WTC11 (cell line): ENCODE measurements around the gene TRPM2. TPM values are rescaled to one million over a fixed set of nuclear protein-coding genes. Genes with fewer than 3 reads are reported as not detected.
"Not testable (repeated sequence)": the region's sequence is repeated elsewhere in the genome, so short reads cannot be mapped to it uniquely, and the experiment has no call there.

Experiments
- ATAC-seq: fragments of 200-7000 bp; cut with Tn5 transposase; 2 replicates; pipeline ENCODE4 v1.10.0; 2021; ENCODE audit warnings: mild to moderate bottlenecking, moderate library complexity
- CTCF ChIA-PET: fragments of 300-600 bp; sonication (Branson Sonifier 250); formaldehyde crosslinking; loops from one replicate; lab custom pipeline; 2021; ENCODE audit warnings: antibody characterized with exemption; lab: Charles Lee
- POLR2A ChIA-PET: fragments of 350-600 bp; sonication (Branson Sonifier 250); formaldehyde crosslinking; loops from one replicate; lab custom pipeline; 2021; ENCODE audit warnings: antibody characterized with exemption; lab: Charles Lee
- DNase-seq: peaks from one replicate; pipeline ENCODE4 v3.0.0; 2021; ENCODE audit warnings: low spot score
- H3K27ac Mint-ChIP-seq: 2 replicates; pipeline ENCODE4 v1.8.0; 2021; ENCODE audit warnings: mixed read lengths
- H3K27me3 Mint-ChIP-seq: 2 replicates; pipeline ENCODE4 v1.8.0; 2021; ENCODE audit warnings: low read depth, mild to moderate bottlenecking, moderate library complexity, mixed read lengths
- H3K36me3 Mint-ChIP-seq: 2 replicates; pipeline ENCODE4 v1.8.0; 2021; ENCODE audit warnings: mixed read lengths
- H3K4me1 Mint-ChIP-seq: 2 replicates; pipeline ENCODE4 v1.8.0; 2022; ENCODE audit warnings: mixed read lengths
- H3K4me3 Mint-ChIP-seq: 2 replicates; pipeline ENCODE4 v1.8.0; 2021; ENCODE audit warnings: mild to moderate bottlenecking, moderate library complexity, mixed read lengths
- H3K9me3 Mint-ChIP-seq: 2 replicates; pipeline ENCODE4 v1.8.0; 2021; ENCODE audit warnings: mixed read lengths
- GABPB1 ChIP-seq: sonication (generic); formaldehyde crosslinking; IDR thresholded peaks from 2 replicates; pipeline ENCODE4 v1.8.1; 2023; ENCODE audit warnings: mild to moderate bottlenecking, missing genetic modification reagents
- NFYB ChIP-seq: sonication (generic); formaldehyde crosslinking; conservative IDR thresholded peaks from 2 replicates; pipeline ENCODE4 v1.8.0; 2022; ENCODE audit warnings: low read depth, missing genetic modification reagents
- SP1 ChIP-seq: sonication (generic); formaldehyde crosslinking; conservative IDR thresholded peaks from 2 replicates; pipeline ENCODE4 v1.8.1; 2022; ENCODE audit warnings: missing genetic modification reagents
- ZNF317 ChIP-seq: sonication (generic); formaldehyde crosslinking; IDR thresholded peaks from 2 replicates; pipeline ENCODE4 v1.8.1; 2023; ENCODE audit warnings: low read depth, mild to moderate bottlenecking, moderate library complexity, missing genetic modification reagents, borderline replicate concordance
- total RNA-seq: library from RNA; stranded (reverse); gene quantifications from 3 replicates; pipeline ENCODE4 v1.2.3, GENCODE V29; 2021
- TF ChIP-seq, protein P1 (sequence below): fragments of 200-600 bp; IDR thresholded peaks from 2 replicates; pipeline ENCODE4 v1.8.0; 2022; ENCODE audit warnings: antibody characterized with exemption
- TF ChIP-seq, protein P2 (sequence below): sonication (generic); formaldehyde crosslinking; IDR thresholded peaks from 2 replicates; pipeline ENCODE4 v1.8.0; 2022; ENCODE audit warnings: mild to moderate bottlenecking, missing genetic modification reagents
- TF ChIP-seq, protein P3 (sequence below): sonication (generic); formaldehyde crosslinking; IDR thresholded peaks from 2 replicates; pipeline ENCODE4 v1.8.0; 2023; ENCODE audit warnings: missing genetic modification reagents, mild to moderate bottlenecking, borderline replicate concordance

TRPM2 gene
- total RNA-seq, 1 experiment from 2014 or later = 0.92 TPM

DNA sequence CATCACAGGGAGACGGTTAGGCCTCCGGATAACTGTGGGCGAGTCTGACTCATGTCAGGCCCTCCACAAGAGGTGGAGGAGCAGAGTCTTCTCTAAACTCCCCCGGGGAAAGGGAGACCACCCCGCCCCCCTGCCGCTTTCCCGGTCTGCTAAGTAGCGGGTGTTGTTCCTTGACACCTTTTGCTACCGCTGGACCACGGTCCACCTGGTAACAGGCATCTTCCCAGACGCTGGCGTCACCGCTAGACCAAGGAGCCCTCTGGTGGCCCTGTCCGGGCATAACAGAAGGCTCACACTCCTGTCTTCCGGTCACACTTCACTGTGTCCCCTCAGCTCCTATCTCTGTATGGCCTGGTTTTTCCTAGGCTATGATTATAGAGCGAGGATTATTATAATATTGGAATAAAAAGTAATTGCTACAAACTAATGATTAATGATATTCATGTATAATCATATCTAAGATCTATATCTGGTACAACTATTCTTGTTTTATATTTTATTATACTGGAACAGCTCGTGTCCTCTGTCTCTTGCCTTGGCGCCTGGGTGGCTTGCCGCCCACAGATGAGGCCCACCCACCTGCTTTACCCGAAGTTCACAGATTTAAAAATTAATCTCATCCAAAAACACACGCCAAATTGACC, 126.3 kb downstream of the TRPM2 start:
- DNase-seq = peak; percentile 75
- H3K27me3 Mint-ChIP-seq, ATAC-seq, H3K36me3 Mint-ChIP-seq, POLR2A ChIA-PET, H3K4me3 Mint-ChIP-seq, H3K9me3 Mint-ChIP-seq, H3K27ac Mint-ChIP-seq: not testable (repeated sequence)
- CTCF ChIA-PET = interaction anchor here (0.6 to 1.4 kb wide), 12 partner anchors 15 to 146 kb away, joined by 3 to 17 read pairs (median 4); partner anchors contain the start of gene LRRC3
- TF ChIP-seq, protein P1, sequence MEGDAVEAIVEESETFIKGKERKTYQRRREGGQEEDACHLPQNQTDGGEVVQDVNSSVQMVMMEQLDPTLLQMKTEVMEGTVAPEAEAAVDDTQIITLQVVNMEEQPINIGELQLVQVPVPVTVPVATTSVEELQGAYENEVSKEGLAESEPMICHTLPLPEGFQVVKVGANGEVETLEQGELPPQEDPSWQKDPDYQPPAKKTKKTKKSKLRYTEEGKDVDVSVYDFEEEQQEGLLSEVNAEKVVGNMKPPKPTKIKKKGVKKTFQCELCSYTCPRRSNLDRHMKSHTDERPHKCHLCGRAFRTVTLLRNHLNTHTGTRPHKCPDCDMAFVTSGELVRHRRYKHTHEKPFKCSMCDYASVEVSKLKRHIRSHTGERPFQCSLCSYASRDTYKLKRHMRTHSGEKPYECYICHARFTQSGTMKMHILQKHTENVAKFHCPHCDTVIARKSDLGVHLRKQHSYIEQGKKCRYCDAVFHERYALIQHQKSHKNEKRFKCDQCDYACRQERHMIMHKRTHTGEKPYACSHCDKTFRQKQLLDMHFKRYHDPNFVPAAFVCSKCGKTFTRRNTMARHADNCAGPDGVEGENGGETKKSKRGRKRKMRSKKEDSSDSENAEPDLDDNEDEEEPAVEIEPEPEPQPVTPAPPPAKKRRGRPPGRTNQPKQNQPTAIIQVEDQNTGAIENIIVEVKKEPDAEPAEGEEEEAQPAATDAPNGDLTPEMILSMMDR = peak; percentile 57
- TF ChIP-seq SP1 (CRISPR knock-in tag) = 0 out of 2 replicates have a peak, but pooled peaks have one; percentile 18
- TF ChIP-seq, protein P2, sequence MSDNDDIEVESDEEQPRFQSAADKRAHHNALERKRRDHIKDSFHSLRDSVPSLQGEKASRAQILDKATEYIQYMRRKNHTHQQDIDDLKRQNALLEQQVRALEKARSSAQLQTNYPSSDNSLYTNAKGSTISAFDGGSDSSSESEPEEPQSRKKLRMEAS (CRISPR knock-in tag) = peak; percentile 59; the same call in 1 of the 2 replicates
- H3K4me1 Mint-ChIP-seq = peaks cover 14% of the 10 kb centered on the region

DNA sequence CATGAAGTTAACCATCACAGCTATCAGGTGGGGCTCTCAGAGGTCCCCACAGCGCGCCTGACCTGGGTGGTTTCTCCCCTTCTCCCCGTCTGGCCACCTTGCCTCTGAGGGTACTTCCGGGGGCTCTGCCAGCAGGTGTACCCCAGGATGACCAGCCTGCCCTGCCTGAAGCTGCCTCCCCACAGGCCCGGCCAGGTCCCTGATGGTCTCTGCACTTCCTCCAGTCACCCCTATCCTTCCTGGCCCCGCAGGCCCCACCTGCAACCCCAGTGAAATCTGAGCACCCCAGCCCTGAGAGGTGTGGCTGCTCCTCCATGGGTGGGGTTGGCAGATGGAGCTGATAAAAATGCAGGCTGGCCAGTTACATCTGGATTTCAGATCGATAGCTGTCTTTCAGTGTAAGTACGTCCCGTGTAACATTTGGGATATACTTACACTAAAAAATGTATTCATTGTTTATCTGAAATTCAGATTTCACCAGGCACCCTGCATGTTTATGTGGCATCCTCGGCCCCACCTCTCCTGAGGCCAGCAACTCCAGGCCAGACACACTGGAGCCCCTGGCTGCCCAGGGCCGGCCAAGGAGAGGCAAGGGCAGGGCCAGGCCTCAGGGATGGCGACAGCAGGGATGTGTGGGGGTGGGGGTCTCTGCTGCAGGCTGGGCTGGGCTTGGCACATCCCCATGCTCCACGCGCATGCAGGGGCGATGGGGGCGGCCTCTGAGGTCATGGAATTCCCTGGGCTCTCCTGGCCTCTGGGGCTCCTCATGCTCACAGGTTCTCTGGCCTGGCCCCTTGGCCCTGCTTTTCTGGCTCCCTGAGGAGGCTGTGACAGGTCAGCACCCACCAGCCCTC, 127.0 kb downstream of the TRPM2 start:
- H3K4me3 Mint-ChIP-seq = no peak overlapping the region
- CTCF ChIA-PET = interaction anchor here (0.6 to 1.4 kb wide), 14 partner anchors 14 to 147 kb away, joined by 3 to 17 read pairs (median 4); partner anchors contain the start of gene LRRC3
- no peaks in the 10 kb centered on the region; the same call in 1 of the 2 replicates for H3K36me3 Mint-ChIP-seq
- TF ChIP-seq, protein P3, sequence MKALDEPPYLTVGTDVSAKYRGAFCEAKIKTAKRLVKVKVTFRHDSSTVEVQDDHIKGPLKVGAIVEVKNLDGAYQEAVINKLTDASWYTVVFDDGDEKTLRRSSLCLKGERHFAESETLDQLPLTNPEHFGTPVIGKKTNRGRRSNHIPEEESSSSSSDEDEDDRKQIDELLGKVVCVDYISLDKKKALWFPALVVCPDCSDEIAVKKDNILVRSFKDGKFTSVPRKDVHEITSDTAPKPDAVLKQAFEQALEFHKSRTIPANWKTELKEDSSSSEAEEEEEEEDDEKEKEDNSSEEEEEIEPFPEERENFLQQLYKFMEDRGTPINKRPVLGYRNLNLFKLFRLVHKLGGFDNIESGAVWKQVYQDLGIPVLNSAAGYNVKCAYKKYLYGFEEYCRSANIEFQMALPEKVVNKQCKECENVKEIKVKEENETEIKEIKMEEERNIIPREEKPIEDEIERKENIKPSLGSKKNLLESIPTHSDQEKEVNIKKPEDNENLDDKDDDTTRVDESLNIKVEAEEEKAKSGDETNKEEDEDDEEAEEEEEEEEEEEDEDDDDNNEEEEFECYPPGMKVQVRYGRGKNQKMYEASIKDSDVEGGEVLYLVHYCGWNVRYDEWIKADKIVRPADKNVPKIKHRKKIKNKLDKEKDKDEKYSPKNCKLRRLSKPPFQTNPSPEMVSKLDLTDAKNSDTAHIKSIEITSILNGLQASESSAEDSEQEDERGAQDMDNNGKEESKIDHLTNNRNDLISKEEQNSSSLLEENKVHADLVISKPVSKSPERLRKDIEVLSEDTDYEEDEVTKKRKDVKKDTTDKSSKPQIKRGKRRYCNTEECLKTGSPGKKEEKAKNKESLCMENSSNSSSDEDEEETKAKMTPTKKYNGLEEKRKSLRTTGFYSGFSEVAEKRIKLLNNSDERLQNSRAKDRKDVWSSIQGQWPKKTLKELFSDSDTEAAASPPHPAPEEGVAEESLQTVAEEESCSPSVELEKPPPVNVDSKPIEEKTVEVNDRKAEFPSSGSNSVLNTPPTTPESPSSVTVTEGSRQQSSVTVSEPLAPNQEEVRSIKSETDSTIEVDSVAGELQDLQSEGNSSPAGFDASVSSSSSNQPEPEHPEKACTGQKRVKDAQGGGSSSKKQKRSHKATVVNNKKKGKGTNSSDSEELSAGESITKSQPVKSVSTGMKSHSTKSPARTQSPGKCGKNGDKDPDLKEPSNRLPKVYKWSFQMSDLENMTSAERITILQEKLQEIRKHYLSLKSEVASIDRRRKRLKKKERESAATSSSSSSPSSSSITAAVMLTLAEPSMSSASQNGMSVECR (CRISPR knock-in tag) = no peak
- TF ChIP-seq, all 79 proteins: peak for 0
- no peak for ATAC-seq
- Mint-ChIP-seq H3K9me3 (peaks cover 7% of the 10 kb centered on the region), H3K27ac (no peak overlapping the region), H3K27me3 (no peaks in the 10 kb centered on the region; the same call in 1 of the 2 replicates), H3K4me1 (peaks cover 17% of the 10 kb centered on the region)
- POLR2A ChIA-PET = no interaction called here
- DNase-seq = no peak

DNA sequence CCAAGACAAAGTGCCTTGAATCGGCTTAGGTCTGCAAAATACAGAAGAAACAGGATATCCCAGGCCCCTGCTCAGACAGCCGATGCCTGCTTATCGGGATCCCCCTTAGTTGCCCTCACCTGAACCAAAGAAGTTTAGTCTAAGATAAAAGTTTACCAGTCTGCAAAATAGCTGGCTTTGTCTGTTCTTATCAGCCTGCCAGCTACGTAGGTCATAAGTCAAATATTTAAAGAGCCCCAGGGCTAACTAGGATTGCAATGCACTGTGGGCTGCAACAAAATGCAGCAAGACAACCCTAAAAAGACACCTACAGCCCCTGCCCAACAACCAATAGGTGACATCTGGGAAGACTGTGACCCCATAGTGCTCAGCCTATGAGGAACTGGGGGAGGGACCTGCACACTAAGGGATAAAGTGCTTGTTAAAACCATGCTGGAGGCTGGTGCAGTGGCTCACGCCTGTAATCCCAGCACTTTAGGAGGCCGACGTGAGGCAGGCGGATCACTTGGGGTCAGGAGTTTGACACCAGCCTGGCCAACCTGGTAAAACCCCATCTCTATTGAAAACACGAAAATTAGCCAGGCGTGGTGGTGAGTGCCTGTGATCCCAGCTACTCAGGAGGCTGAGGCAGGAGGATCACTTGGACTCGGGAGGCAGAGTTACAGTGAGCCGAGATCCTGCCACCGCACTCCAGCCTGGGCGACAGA, 129.3 kb downstream of the TRPM2 start:
- CTCF ChIA-PET = interaction anchor here (1.1 to 1.6 kb wide), 2 partner anchors 19 to 114 kb away, joined by 3 to 4 read pairs; no protein-coding TSS in a partner anchor
- TF ChIP-seq NFYB (CRISPR knock-in tag) (peak; percentile 65), GABPB1 (CRISPR knock-in tag) (peak; percentile 65), ZNF317 (CRISPR knock-in tag) (no peak)
- ATAC-seq (no peak), DNase-seq (no peak)
- Mint-ChIP-seq H3K4me1 (peaks cover 23% of the 10 kb centered on the region), H3K4me3 (no peak overlapping the region), H3K9me3 (peaks cover 12% of the 10 kb centered on the region), H3K36me3 (peaks cover 2% of the 10 kb centered on the region), H3K27ac (no peak overlapping the region), H3K27me3 (no peaks in the 10 kb centered on the region; the same call in 1 of the 2 replicates)
- POLR2A ChIA-PET = no interaction called here
